Fibroblast of the aortic adventitia (primary cell): ENCODE measurements around the gene SLIT3. TPM values are rescaled to one million over a fixed set of nuclear protein-coding genes. Genes with fewer than 3 reads are reported as not detected.

ENCODE experiments used
- DNase-seq: peaks from one replicate; pipeline ENCODE4 v3.0.0-alpha.2; 2010; ENCODE audit warnings: low read depth
- H3K4me3 ChIP-seq: 2 replicates; pipeline ENCODE4 v1.5.1; 2011; ENCODE audit warnings: low read depth, mild to moderate bottlenecking, control low read depth, low read length, moderate library complexity
- CTCF ChIP-seq: IDR thresholded peaks from 2 replicates; pipeline ENCODE4 v1.5.1; 2011; ENCODE audit warnings: mild to moderate bottlenecking, low read length, control low read depth, inconsistent platforms; ENCODE audit not compliant: insufficient read depth
- total RNA-seq: library from RNA; depleted of rRNA; stranded (reverse); fragments of >200 nt; gene quantifications from 2 replicates; pipeline ENCODE4 v1.2.3, GENCODE V29; 2012; ENCODE audit warnings: low replicate concordance

SLIT3 gene
- total RNA-seq, 1 donor: 65.3 TPM

GRCh38 chr5:168989731-168990505, 311.0 kb downstream of the SLIT3 start:
- H3K4me3 ChIP-seq: no peak overlapping the region
- no peak for DNase-seq
- no peak for TF ChIP-seq CTCF

GRCh38 chr5:168988699-168989098, 312.2 kb downstream of the SLIT3 start:
- TF ChIP-seq CTCF: no peak
- H3K4me3 ChIP-seq: no peak overlapping the region
- peak; percentile 43 for DNase-seq

- peak; percentile 76 for DNase-seq
- H3K4me3 ChIP-seq: no peak overlapping the region
- TF ChIP-seq CTCF: peak; percentile 89
These were observed 313.2 kb downstream of the SLIT3 start for GRCh38 chr5:168987543-168988300.

- TF ChIP-seq CTCF: no peak
- DNase-seq: no peak
- H3K4me3 ChIP-seq: no peak overlapping the region
These were observed 315.5 kb downstream of the SLIT3 start for GRCh38 chr5:168985454-168985853.

GRCh38 chr5:168984135-168984675, 316.7 kb downstream of the SLIT3 start:
- TF ChIP-seq CTCF: no peak
- DNase-seq: no peak
- no peak overlapping the region for H3K4me3 ChIP-seq

- no peak overlapping the region for H3K4me3 ChIP-seq
- no peak for DNase-seq
- TF ChIP-seq CTCF: no peak
These were observed 321.8 kb downstream of the SLIT3 start for GRCh38 chr5:168979135-168979534.
